DND-41 (cell line): ENCODE measurements around the gene DSCAML1.

ENCODE experiments used
- ATAC-seq: fragments of 200-7000 bp; cut with Tn5 transposase; 3 replicates; pipeline ENCODE4 v1.9.1; 2021; ENCODE audit warnings: low read depth; ENCODE audit not compliant: insufficient read depth
- DNase-seq: peaks from one replicate; pipeline ENCODE4 v3.0.0-alpha.2; 2020
- H2AFZ ChIP-seq: 2 replicates; pipeline ENCODE4 v1.6.0; 2012; ENCODE audit warnings: low read depth, low read length
- H3K27ac ChIP-seq: 2 replicates; pipeline ENCODE4 v1.5.1; 2012; ENCODE audit warnings: low read length, inconsistent platforms
- H3K27me3 ChIP-seq: fragments of 200-600 bp; sonication (generic); 2 replicates; pipeline ENCODE4 v1.6.0; 2012; ENCODE audit warnings: low read length, mild to moderate bottlenecking, inconsistent platforms; ENCODE audit not compliant: insufficient read depth, poor library complexity
- H3K36me3 ChIP-seq: 2 replicates; pipeline ENCODE4 v1.5.1; 2012; ENCODE audit warnings: low read length, inconsistent platforms; ENCODE audit not compliant: insufficient read depth
- H3K4me1 ChIP-seq: 2 replicates; pipeline ENCODE4 v1.5.1; 2012; ENCODE audit warnings: mild to moderate bottlenecking, low read length; ENCODE audit not compliant: insufficient read depth
- H3K4me2 ChIP-seq: 2 replicates; pipeline ENCODE4 v1.6.0; 2012; ENCODE audit warnings: mild to moderate bottlenecking, moderate library complexity, low read length, inconsistent platforms; ENCODE audit not compliant: insufficient read depth
- H3K4me3 ChIP-seq, 2 experiments: fragments of 200-600 bp in 1 of 2; shearing (Covaris generic) in 1 of 2; 2 replicates each; pipeline ENCODE4 v1.5.1; 2012 to 2016; ENCODE audit warnings: inconsistent platforms in 2 of 2, low read length in 2 of 2, mild to moderate bottlenecking in 2 of 2, low read depth in 1 of 2, moderate library complexity in 1 of 2
- H3K79me2 ChIP-seq: 2 replicates; pipeline ENCODE4 v1.6.0; 2012; ENCODE audit warnings: low read length, inconsistent platforms; ENCODE audit not compliant: insufficient read depth
- H3K9ac ChIP-seq: 2 replicates; pipeline ENCODE4 v1.6.0; 2012; ENCODE audit warnings: low read depth, mild to moderate bottlenecking, inconsistent platforms, low read length, moderate library complexity
- H3K9me3 ChIP-seq: 2 replicates; pipeline ENCODE4 v1.5.1; 2012; ENCODE audit warnings: low read length, moderate library complexity, mild to moderate bottlenecking, inconsistent platforms; ENCODE audit not compliant: insufficient read depth, severe bottlenecking
- H4K20me1 ChIP-seq: 2 replicates; pipeline ENCODE4 v1.6.0; 2012; ENCODE audit warnings: low read length; ENCODE audit not compliant: insufficient read depth
- CTCF ChIP-seq: IDR thresholded peaks from 2 replicates; pipeline ENCODE4 v1.5.1; 2012; ENCODE audit warnings: borderline replicate concordance, low read length, moderate library complexity, mild to moderate bottlenecking; ENCODE audit not compliant: poor library complexity, severe bottlenecking; ENCODE audit errors: extremely low read depth
- EZH2 ChIP-seq: IDR thresholded peaks from 3 replicates; pipeline ENCODE4 v1.6.1; 2012; ENCODE audit warnings: borderline replicate concordance, low read depth, mild to moderate bottlenecking, moderate library complexity, low read length, inconsistent platforms; ENCODE audit not compliant: severe bottlenecking

DSCAML1 gene

GRCh38 chr11:117415358-117415896 is 381.6 kb downstream of the DSCAML1 start:
- TF ChIP-seq EZH2, result no peak
- no peak for TF ChIP-seq CTCF
- Histone ChIP-seq H3K36me3 (no peaks in the 10 kb centered on the region), H3K27me3 (no peaks in the 10 kb centered on the region), H3K9me3 (no peaks in the 10 kb centered on the region), H4K20me1 (no peaks in the 10 kb centered on the region), H3K4me1 (no peaks in the 10 kb centered on the region), H3K4me2 (no peak overlapping the region), H3K27ac (no peak overlapping the region), H3K4me3 (no peak overlapping the region), H3K79me2 (no peaks in the 10 kb centered on the region), H2AFZ (no peak overlapping the region), H3K9ac (no peak overlapping the region)
- no peak for DNase-seq
- no peak for ATAC-seq

- Histone ChIP-seq H4K20me1 (no peaks in the 10 kb centered on the region), H3K4me1 (no peaks in the 10 kb centered on the region), H3K9me3 (no peaks in the 10 kb centered on the region), H3K27me3 (no peaks in the 10 kb centered on the region), H3K79me2 (no peaks in the 10 kb centered on the region), H3K4me3 (no peak overlapping the region), H3K36me3 (0 out of 2 replicates have a peak, but pooled peaks cover 3% of the 10 kb centered on the region), H3K27ac (no peak overlapping the region), H3K9ac (no peak overlapping the region), H3K4me2 (no peak overlapping the region), H2AFZ (no peak overlapping the region)
- no peak for TF ChIP-seq CTCF
- TF ChIP-seq EZH2, result no peak
- ATAC-seq (no peak), DNase-seq (no peak)
These were observed 382.3 kb downstream of the DSCAML1 start for GRCh38 chr11:117414724-117415123.

GRCh38 chr11:117413616-117414015 is 383.4 kb downstream of the DSCAML1 start:
- TF ChIP-seq CTCF (no peak), EZH2 (no peak)
- no peak for ATAC-seq
- no peaks in the 10 kb centered on the region for H3K27me3 ChIP-seq
- no peak overlapping the region for H3K4me2 ChIP-seq
- H3K79me2 ChIP-seq, result no peaks in the 10 kb centered on the region
- H3K27ac ChIP-seq, result no peak overlapping the region
- H3K4me1 ChIP-seq, result no peaks in the 10 kb centered on the region
- H3K9ac ChIP-seq, result no peak overlapping the region
- H4K20me1 ChIP-seq, result no peaks in the 10 kb centered on the region
- H2AFZ ChIP-seq, result no peak overlapping the region
- peaks cover 13% of the 10 kb centered on the region; the same call in 1 of the 2 replicates for H3K36me3 ChIP-seq
- no peak for DNase-seq
- H3K4me3 ChIP-seq, result no peak overlapping the region
- H3K9me3 ChIP-seq, result no peaks in the 10 kb centered on the region

- DNase-seq (no peak), ATAC-seq (no peak)
- no peak overlapping the region for H3K27ac ChIP-seq
- H3K4me1 ChIP-seq, result no peaks in the 10 kb centered on the region
- no peaks in the 10 kb centered on the region for H3K79me2 ChIP-seq
- no peaks in the 10 kb centered on the region for H4K20me1 ChIP-seq
- H3K4me3 ChIP-seq, result no peak overlapping the region
- no peaks in the 10 kb centered on the region for H3K27me3 ChIP-seq
- H2AFZ ChIP-seq, result no peak overlapping the region
- H3K9me3 ChIP-seq, result no peaks in the 10 kb centered on the region
- H3K36me3 ChIP-seq, result peaks cover 15% of the 10 kb centered on the region
- no peak overlapping the region for H3K4me2 ChIP-seq
- H3K9ac ChIP-seq, result no peak overlapping the region
- TF ChIP-seq EZH2 (no peak), CTCF (no peak)
These were observed 384.3 kb downstream of the DSCAML1 start for GRCh38 chr11:117412653-117413275.
